BLaER1 (cell line): ENCODE measurements around the gene TRANK1.

Source experiments
- H3K27ac ChIP-seq: shearing (Covaris generic); formaldehyde crosslinking; 2 replicates; pipeline ENCODE4 v1.8.1; 2022
- H3K27me3 ChIP-seq: shearing (Covaris generic); formaldehyde crosslinking; 2 replicates; pipeline ENCODE4 v1.8.1; 2022
- H3K36me3 ChIP-seq: shearing (Covaris generic); formaldehyde crosslinking; 2 replicates; pipeline ENCODE4 v1.8.1; 2022
- H3K4me1 ChIP-seq: shearing (Covaris generic); formaldehyde crosslinking; 2 replicates; pipeline ENCODE4 v1.8.1; 2022
- H3K4me2 ChIP-seq: shearing (Covaris generic); formaldehyde crosslinking; 2 replicates; pipeline ENCODE4 v1.8.1; 2022
- H3K4me3 ChIP-seq: shearing (Covaris generic); formaldehyde crosslinking; 2 replicates; pipeline ENCODE4 v1.8.1; 2022
- H3K9ac ChIP-seq: shearing (Covaris generic); formaldehyde crosslinking; 2 replicates; pipeline ENCODE4 v1.8.1; 2022
- H3K9me3 ChIP-seq: shearing (Covaris generic); formaldehyde crosslinking; 2 replicates; pipeline ENCODE4 v1.8.1; 2022
- H4K20me1 ChIP-seq: shearing (Covaris generic); formaldehyde crosslinking; 2 replicates; pipeline ENCODE4 v1.8.1; 2022
- Cebpa-rat ChIP-seq: shearing (Covaris generic); IDR thresholded peaks from 2 replicates; pipeline ENCODE4 v1.8.1; 2022

Gene TRANK1

DNA sequence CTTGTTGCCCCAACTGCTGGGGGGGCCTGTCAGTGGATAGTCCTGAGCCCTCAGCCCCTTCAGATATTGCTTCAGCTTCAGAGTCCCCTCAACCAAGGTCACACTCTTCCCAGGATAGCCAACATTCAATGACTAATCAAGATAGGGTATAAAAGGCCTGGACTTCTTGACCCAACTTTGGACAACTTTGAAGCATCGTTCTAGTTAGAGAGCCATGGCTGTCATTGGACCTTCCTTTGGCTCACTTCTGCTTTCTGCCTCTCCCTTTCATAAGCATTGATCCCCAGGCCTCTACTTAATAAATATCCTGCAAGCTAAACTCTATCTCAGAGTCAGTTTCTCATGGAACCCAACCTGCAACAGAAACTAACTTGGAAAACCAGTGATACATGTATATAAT, 149.2 kb downstream of the TRANK1 start:
- Histone ChIP-seq H3K9me3 (no peaks in the 10 kb centered on the region), H4K20me1 (no peaks in the 10 kb centered on the region), H3K4me1 (no peaks in the 10 kb centered on the region), H3K9ac (no peak overlapping the region), H3K27me3 (no peaks in the 10 kb centered on the region), H3K36me3 (no peaks in the 10 kb centered on the region), H3K4me2 (no peak overlapping the region), H3K4me3 (no peak overlapping the region), H3K27ac (no peak overlapping the region)
- TF ChIP-seq Cebpa-rat, result no peak

DNA sequence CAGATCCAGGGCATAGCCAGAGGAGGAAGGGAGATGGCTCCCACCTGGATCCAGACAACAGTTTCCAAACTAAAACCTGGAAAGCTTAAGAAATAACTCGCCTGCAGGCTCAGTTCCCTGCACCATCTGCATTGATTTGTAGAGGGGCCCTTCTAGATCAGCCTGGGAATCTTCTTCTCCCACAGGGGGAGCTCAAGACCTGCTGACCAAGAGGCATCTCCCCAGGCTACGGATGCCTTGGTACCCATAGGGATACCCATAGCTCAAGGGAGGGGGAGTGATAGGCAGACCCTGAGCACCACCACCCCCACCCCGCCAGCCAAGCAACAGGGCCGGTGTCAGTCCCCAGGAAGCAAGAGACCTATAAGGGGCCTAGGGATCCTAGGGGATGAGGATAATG, 152.5 kb downstream of the TRANK1 start:
- no peaks in the 10 kb centered on the region for H3K36me3 ChIP-seq
- no peak overlapping the region for H3K4me2 ChIP-seq
- H3K4me1 ChIP-seq, result no peaks in the 10 kb centered on the region
- no peaks in the 10 kb centered on the region for H3K9me3 ChIP-seq
- no peak for TF ChIP-seq Cebpa-rat
- no peak overlapping the region for H3K27ac ChIP-seq
- no peak overlapping the region for H3K9ac ChIP-seq
- H3K27me3 ChIP-seq, result no peaks in the 10 kb centered on the region
- H3K4me3 ChIP-seq, result no peak overlapping the region
- H4K20me1 ChIP-seq, result no peaks in the 10 kb centered on the region

GRCh38 chr3:36790765-36791164, 154.1 kb downstream of the TRANK1 start:
- Histone ChIP-seq H3K4me3 (no peak overlapping the region), H3K4me1 (no peaks in the 10 kb centered on the region), H3K9me3 (no peaks in the 10 kb centered on the region), H3K9ac (no peak overlapping the region), H3K36me3 (no peaks in the 10 kb centered on the region), H3K27me3 (no peaks in the 10 kb centered on the region), H3K4me2 (no peak overlapping the region), H3K27ac (no peak overlapping the region), H4K20me1 (no peaks in the 10 kb centered on the region)
- no peak for TF ChIP-seq Cebpa-rat

DNA sequence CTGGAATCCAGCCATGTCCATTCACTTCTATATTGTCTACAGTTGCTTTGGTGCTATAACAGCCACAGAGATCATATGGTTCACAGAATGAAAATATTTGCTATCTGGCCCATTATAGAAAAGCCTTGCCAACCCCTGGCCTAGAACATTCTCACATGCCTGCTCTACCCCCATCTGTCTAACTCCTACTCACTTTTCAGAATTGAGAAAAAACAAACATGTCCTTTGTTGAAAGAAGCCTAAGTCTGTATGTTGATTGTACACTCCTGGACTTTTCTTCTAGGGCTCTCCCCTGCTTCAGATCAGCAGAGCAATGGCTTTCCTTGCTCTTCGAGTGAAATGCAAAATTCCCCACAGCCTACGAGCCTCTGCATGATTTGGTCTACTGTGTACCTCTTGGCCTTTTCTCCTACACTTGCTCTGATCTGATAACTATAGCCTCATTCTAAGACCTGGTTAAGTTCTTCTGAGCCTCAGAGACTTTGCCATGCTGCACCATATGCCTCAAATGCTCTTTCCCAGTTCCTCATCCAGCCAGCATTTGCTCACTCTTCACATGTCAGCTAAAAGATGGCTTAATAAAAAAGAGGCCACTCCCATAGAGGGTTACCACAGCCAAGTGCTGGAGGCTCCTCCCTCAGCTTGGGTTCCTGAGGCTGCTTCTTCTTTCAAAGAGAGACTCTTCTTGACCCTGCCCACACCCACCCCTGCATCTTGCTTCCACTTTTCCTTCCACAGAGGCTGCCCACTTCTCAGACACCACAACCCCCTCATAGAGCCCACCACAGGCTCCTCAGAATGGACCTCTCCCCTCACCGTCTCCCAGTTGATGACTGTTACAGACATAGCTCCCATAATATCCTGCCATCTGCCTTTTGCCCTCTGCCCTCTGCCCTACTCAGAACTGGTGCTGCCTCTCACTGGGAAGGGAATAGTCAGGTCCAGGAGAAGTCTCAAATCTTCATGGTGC, 157.6 kb downstream of the TRANK1 start:
- Histone ChIP-seq H3K4me1 (no peaks in the 10 kb centered on the region), H3K9ac (no peak overlapping the region), H3K27me3 (no peaks in the 10 kb centered on the region), H3K4me2 (no peak overlapping the region), H3K4me3 (no peak overlapping the region), H4K20me1 (no peaks in the 10 kb centered on the region), H3K36me3 (no peaks in the 10 kb centered on the region), H3K27ac (no peak overlapping the region), H3K9me3 (no peaks in the 10 kb centered on the region)
- no peak for TF ChIP-seq Cebpa-rat

GRCh38 chr3:36784138-36784635, 160.7 kb downstream of the TRANK1 start:
- H3K4me3 ChIP-seq, result no peak overlapping the region
- no peaks in the 10 kb centered on the region for H3K27me3 ChIP-seq
- no peaks in the 10 kb centered on the region for H3K36me3 ChIP-seq
- H3K4me1 ChIP-seq, result no peaks in the 10 kb centered on the region
- no peaks in the 10 kb centered on the region for H3K9me3 ChIP-seq
- no peaks in the 10 kb centered on the region for H4K20me1 ChIP-seq
- H3K9ac ChIP-seq, result no peak overlapping the region
- H3K4me2 ChIP-seq, result no peak overlapping the region
- no peak for TF ChIP-seq Cebpa-rat
- H3K27ac ChIP-seq, result no peak overlapping the region

DNA sequence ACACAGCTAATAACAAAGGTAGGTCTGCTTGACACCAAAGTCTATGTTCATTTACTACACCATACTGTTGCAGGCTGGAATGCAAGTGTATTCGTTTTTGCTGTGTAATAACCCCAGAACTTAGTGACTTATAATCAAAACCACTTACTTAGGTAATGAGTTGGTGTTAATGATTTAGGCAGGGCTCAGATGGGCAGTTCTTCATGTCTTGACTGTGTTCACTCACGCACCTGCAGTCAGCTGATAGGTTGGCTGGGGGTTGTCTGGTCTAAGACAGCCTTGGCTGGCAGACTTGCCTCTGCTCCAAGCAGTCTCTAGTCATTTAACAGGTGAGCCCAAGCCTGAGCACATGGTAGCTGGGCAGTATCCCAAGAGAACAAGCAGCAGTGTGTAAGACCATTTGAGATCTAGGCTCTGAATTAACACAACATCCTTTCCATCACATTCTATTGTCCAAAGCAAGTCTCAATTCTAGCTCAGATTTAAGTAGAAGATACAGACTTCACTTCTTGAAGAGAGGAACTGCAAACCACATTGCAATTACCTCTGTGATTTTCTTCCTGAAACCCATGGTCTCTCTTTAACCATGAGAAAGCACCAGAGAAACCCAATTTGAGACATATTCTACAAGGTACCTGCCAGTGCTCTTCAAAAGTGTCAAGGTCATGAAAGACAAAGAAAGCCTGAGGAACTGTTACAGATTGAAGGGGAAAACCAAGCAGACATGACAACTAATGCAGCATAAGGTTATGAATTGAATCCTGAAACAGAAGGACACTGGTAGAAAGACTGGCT, 167.2 kb downstream of the TRANK1 start:
- Histone ChIP-seq H4K20me1 (no peaks in the 10 kb centered on the region), H3K27me3 (no peaks in the 10 kb centered on the region), H3K4me3 (no peak overlapping the region), H3K9ac (no peak overlapping the region), H3K4me1 (no peaks in the 10 kb centered on the region), H3K9me3 (no peaks in the 10 kb centered on the region), H3K27ac (no peak overlapping the region), H3K4me2 (no peak overlapping the region), H3K36me3 (no peaks in the 10 kb centered on the region)
- no peak for TF ChIP-seq Cebpa-rat
